Dendritic cell treated with granulocyte-macrophage colony-stimulating factor and Interleukin-4, amounts not matched to agents 40 ng/mL and 50 ng/mL, for 4 days (primary cell): ENCODE data around the gene LSM5.
"Not testable (repeated sequence)": the region's sequence is repeated elsewhere in the genome, so short reads cannot be mapped to it uniquely, and the experiment has no call there.

ENCODE experiments used
- H3K27ac Mint-ChIP-seq: one replicate; pipeline ENCODE4 v1.8.0; 2022; ENCODE audit warnings: mild to moderate bottlenecking, mixed read lengths
- H3K27me3 Mint-ChIP-seq: one replicate; pipeline ENCODE4 v1.8.0; 2022; ENCODE audit warnings: mild to moderate bottlenecking, mixed read lengths
- H3K36me3 Mint-ChIP-seq: one replicate; pipeline ENCODE4 v1.8.0; 2022; ENCODE audit warnings: low read depth, mixed read lengths
- H3K4me1 Mint-ChIP-seq: one replicate; pipeline ENCODE4 v1.8.0; 2022; ENCODE audit warnings: low read depth, mixed read lengths
- H3K4me3 Mint-ChIP-seq: one replicate; pipeline ENCODE4 v1.8.0; 2022; ENCODE audit warnings: mild to moderate bottlenecking, moderate library complexity, mixed read lengths
- H3K9me3 Mint-ChIP-seq: one replicate; pipeline ENCODE4 v1.8.0; 2022; ENCODE audit warnings: mixed read lengths
- intact Hi-C: fragments of 100-400 bp; cut with micrococcal nuclease; formaldehyde crosslinking; loops from one replicate; pipeline ENCODE4 v1.15.0; 2022

Gene LSM5

DNA sequence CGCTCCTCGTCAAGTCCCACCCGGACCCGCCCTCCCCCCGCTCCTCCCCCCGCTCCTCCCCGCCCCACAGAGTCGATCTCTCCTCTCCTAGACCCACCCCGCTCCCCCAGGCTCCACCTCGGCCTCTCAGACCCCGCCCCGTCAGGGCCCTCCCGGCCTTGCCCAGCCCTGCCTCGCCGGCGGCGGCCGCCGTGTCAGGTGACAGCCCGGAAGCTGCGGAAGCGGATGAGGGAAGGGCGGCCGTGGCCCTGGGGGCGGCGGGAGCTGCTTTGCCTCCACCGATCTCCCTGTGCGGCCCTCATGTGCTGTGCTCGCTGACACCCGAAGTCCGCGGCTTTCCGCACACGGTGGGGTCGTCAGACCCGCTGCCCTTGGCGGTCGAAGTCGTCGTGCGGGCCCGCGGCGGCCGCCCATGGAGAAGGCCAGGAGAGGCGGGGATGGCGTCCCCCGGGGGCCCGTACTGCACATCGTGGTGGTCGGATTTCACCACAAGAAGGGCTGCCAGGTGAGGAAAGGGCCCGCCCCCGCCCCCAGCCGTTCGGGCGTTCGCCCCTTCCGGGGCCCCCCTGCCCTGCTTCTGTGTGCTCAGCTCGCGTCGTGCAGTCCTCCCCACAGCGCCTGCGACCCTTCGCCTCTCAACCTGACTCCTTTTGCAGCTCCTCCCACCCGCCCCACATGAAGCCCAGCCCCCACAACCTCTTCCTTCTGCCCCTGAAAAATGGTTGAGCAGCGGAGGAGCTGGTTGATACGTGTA lies 5.3 kb upstream of the LSM5 start, which contains the start of gene AVL9:
AVL9 (plus strand) TSS at position 192 of the 754 bp plus-strand sequence; CDS start at position 413, 221 bp downstream.
- H3K9me3 Mint-ChIP-seq, result no peaks in the 10 kb centered on the region
- H3K27me3 Mint-ChIP-seq, result no peaks in the 10 kb centered on the region
- H3K27ac Mint-ChIP-seq, result peak within 1 kb of the TSS; percentile 99
- peak within 1 kb of the TSS; percentile 95 for H3K4me3 Mint-ChIP-seq
- intact Hi-C loops, result loop anchor here (10.0 kb wide), 2 partner anchors 569 to 609 kb away; partner anchors contain the start of genes NT5C3A and RP9
- H3K36me3 Mint-ChIP-seq, result peaks cover 41% of the 10 kb centered on the region
- H3K4me1 Mint-ChIP-seq, result peaks cover 22% of the 10 kb centered on the region

DNA sequence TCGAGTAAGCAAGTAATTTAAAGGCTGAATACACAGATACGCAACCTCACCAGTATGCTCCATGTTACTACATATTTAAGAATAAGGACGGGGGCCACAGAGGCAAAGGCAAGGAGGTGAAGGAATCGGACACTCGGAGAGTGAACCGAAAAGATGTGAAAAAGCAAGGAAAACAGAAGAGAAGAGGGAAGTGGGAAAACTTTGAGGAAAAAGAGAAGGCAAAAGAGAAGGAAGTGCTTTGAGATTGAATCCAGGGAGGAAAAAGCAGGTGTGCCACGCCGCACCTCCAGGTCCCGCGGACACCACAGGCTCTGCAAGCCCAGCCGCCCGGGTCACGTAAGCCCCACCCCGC lies 4.7 kb upstream of the LSM5 start:
- Mint-ChIP-seq H3K4me1 (peaks cover 20% of the 10 kb centered on the region), H3K9me3 (no peaks in the 10 kb centered on the region)
- intact Hi-C loops, result loop anchor here (5.0 to 10.0 kb wide), 4 partner anchors 197 to 610 kb away; partner anchors contain the start of genes KBTBD2, NT5C3A and RP9

DNA sequence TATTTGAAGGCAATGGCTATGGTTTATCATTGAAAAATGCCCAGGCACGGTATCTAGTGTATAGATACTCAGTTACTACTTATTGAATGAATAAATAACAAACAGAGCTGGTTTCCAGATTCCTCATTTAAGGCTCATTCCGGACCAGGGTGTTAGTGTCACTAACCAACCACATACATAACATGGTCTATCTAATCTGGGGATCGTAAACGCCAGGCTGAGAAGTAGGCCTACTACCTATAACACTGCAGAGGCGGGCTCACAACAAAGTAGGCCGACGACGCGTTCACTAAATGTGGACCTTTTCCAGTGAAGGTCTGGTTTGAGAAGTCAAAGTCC lies 423 bp downstream of the LSM5 start:
- Mint-ChIP-seq H3K27ac (peak overlapping the region; percentile 95), H3K4me3 (peak overlapping the region; percentile 88), H3K27me3 (no peaks in the 10 kb centered on the region), H3K36me3 (peaks cover 42% of the 10 kb centered on the region), H3K9me3 (no peaks in the 10 kb centered on the region), H3K4me1 (peaks cover 5% of the 10 kb centered on the region)
- intact Hi-C loops, result loop anchor here (2.0 to 10.0 kb wide), 5 partner anchors 75 to 615 kb away; partner anchors contain the start of genes KBTBD2, NT5C3A and RP9

More for the DNA sequence above, 4.7 kb upstream of the LSM5 start:
- no peaks in the 10 kb centered on the region for H3K27me3 Mint-ChIP-seq
- H3K27ac Mint-ChIP-seq, result peak overlapping the region; percentile 99
- peaks cover 44% of the 10 kb centered on the region for H3K36me3 Mint-ChIP-seq
- H3K4me3 Mint-ChIP-seq, result peak overlapping the region; percentile 86

GRCh38 chr7:32481921-32482320 lies 8.3 kb downstream of the LSM5 start:
- no peaks in the 10 kb centered on the region for H3K9me3 Mint-ChIP-seq
- peaks cover 18% of the 10 kb centered on the region for H3K36me3 Mint-ChIP-seq
- no peaks in the 10 kb centered on the region for H3K4me1 Mint-ChIP-seq
- intact Hi-C loops, result no loop called here
- no peak overlapping the region for H3K27ac Mint-ChIP-seq
- H3K4me3 Mint-ChIP-seq, result no peak overlapping the region
- peaks cover 1% of the 10 kb centered on the region for H3K27me3 Mint-ChIP-seq

GRCh38 chr7:32481176-32481575 lies 9.0 kb downstream of the LSM5 start:
- intact Hi-C loops, result no loop called here
- Mint-ChIP-seq H3K4me3 (no peak overlapping the region), H3K4me1 (no peaks in the 10 kb centered on the region), H3K27ac (no peak overlapping the region), H3K36me3 (peaks cover 12% of the 10 kb centered on the region), H3K9me3 (no peaks in the 10 kb centered on the region), H3K27me3 (peaks cover 1% of the 10 kb centered on the region)

DNA sequence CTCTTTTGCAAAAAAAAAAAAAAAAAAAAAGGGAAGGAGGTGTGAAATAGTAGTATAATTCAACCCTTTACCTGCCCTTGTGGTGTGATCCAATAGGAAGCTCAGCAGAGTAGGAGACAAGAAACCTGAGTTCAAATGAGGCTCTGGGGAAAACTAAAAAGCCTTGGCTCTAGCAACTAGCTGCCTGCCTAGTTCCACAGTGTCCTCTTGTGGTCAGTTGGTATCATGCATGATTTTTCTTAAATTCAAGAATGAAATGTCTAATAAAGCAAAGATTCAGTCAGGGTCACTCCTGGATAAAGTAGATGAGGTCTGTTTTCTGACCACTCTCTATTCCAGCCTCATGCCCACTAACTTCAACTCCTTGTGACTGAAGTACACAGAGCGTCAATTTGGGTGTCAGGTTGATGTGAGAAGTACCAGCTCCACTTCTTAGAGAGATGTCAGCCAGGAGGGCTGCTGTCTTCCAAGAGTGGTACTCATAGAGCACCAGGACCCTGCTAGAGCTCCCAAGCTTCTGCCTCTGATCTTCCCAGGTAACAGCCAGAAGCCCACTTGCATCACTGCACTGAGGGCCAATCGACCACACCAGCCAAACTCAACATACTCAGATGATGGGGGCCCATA lies 10.5 kb downstream of the LSM5 start:
- intact Hi-C loops, result loop anchor here (2.0 kb wide), 2 partner anchors 269 to 735 kb away; no protein-coding TSS in a partner anchor
- Mint-ChIP-seq H3K27ac (no peak overlapping the region), H3K36me3 (no peaks in the 10 kb centered on the region)

GRCh38 chr7:32477649-32477980 lies 12.6 kb downstream of the LSM5 start:
- Mint-ChIP-seq H3K27ac (no peak overlapping the region), H3K4me1 (no peaks in the 10 kb centered on the region), H3K36me3 (no peaks in the 10 kb centered on the region), H3K9me3 (no peaks in the 10 kb centered on the region), H3K27me3 (peaks cover 1% of the 10 kb centered on the region), H3K4me3 (no peak overlapping the region)
- intact Hi-C loops, result no loop called here

More for the DNA sequence above, 10.5 kb downstream of the LSM5 start:
- no peaks in the 10 kb centered on the region for H3K4me1 Mint-ChIP-seq
- H3K27me3 Mint-ChIP-seq, result peaks cover 1% of the 10 kb centered on the region
- H3K9me3 Mint-ChIP-seq, result no peaks in the 10 kb centered on the region
- H3K4me3 Mint-ChIP-seq, result no peak overlapping the region

- no peaks in the 10 kb centered on the region for H3K4me1 Mint-ChIP-seq
- no peaks in the 10 kb centered on the region for H3K36me3 Mint-ChIP-seq
- H3K4me3 Mint-ChIP-seq, result no peak overlapping the region
- H3K9me3 Mint-ChIP-seq, result no peaks in the 10 kb centered on the region
- intact Hi-C loops, result no loop called here
- H3K27me3 Mint-ChIP-seq, result peaks cover 1% of the 10 kb centered on the region
- H3K27ac Mint-ChIP-seq, result no peak overlapping the region
These were observed 13.1 kb downstream of the LSM5 start for GRCh38 chr7:32476816-32477648.

DNA sequence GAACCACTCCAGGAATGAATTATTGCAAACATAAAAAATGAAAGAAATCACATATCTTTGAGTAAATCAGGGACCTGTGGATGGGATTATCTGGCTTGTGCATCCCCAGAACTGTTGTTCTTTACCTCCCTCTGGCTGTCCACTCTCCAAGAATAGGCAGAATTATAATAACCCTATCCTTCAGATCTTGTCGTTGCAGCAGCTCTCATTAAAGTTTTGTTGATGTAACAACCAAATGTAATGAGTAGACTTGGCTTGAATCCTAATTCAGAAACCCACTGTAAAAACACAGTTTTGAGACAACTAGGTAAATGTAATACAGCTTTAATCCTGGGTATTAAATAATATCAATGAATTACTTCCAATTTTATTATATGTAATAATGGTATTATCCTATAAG lies 16.2 kb downstream of the LSM5 start:
- Mint-ChIP-seq H3K27ac (no peak overlapping the region), H3K36me3 (no peaks in the 10 kb centered on the region), H3K4me1 (no peaks in the 10 kb centered on the region), H3K9me3 (no peaks in the 10 kb centered on the region), H3K27me3 (peaks cover 1% of the 10 kb centered on the region), H3K4me3 (no peak overlapping the region)
- intact Hi-C loops, result no loop called here

DNA sequence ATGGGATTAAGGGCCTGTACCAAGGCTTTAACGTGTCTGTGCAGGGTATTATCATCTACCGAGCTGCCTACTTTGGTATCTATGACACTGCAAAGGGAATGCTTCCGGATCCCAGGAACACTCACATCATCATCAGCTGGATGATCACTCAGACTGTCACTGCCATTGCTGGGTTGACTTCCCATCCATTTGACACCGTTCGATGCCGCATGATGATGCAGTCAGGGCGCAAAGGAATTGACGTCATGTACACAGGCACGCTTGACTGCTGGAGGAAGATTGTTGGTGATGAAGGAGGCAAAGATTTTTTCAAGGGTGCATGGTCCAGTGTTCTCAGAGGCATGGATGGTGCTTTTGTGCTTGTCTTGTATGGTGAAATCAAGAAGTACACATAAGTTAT lies 18.2 kb downstream of the LSM5 start:
- Mint-ChIP-seq H3K36me3 (no peaks in the 10 kb centered on the region), H3K4me1 (no peaks in the 10 kb centered on the region), H3K9me3 (no peaks in the 10 kb centered on the region), H3K4me3 (no peak overlapping the region), H3K27me3 (peaks cover under 1% of the 10 kb centered on the region), H3K27ac (no peak overlapping the region)
- intact Hi-C loops, result no loop called here

GRCh38 chr7:32470871-32471270 lies 19.3 kb downstream of the LSM5 start:
- no peaks in the 10 kb centered on the region for H3K9me3 Mint-ChIP-seq
- no peak overlapping the region for H3K4me3 Mint-ChIP-seq
- no peaks in the 10 kb centered on the region for H3K36me3 Mint-ChIP-seq
- intact Hi-C loops, result no loop called here
- no peaks in the 10 kb centered on the region for H3K4me1 Mint-ChIP-seq
- no peak overlapping the region for H3K27ac Mint-ChIP-seq
- no peaks in the 10 kb centered on the region for H3K27me3 Mint-ChIP-seq

GRCh38 chr7:32470004-32470403 lies 20.2 kb downstream of the LSM5 start:
- H3K27me3 Mint-ChIP-seq, H3K4me1 Mint-ChIP-seq, H3K4me3 Mint-ChIP-seq, intact Hi-C loops, H3K36me3 Mint-ChIP-seq, H3K9me3 Mint-ChIP-seq, H3K27ac Mint-ChIP-seq: not testable (repeated sequence)

DNA sequence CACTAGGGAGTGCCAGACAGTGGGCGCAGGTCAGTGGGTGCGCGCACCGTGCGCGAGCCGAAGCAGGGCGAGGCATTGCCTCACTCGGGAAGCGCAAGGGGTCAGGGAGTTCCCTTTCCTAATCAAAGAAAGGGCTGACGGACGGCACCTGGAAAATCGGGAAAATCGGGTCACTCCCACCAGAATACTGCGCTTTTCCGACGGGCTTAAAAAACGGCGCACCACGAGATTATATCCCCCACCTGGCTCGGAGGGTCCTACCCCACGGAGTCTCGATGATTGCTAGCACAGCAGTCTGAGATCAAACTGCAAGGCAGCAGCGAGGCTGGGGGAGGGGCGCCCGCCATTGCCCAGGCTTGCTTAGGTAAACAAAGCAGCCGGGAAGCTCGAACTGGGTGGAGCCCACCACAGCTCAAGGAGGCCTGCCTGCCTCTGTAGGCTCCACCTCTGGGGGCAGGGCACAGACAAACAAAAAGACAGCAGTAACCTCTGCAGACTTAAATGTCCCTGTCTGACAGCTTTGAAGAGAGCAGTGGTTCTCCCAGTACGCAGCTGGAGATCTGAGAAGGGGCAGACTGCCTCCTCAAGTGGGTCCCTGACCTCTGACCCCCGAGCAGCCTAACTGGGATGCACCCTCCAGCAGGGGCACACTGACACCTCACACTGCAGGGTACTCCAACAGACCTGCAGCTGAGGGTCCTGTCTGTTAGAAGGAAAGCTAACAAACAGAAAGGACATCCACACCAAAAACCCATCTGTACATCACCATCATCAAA lies 25.4 kb downstream of the LSM5 start:
- H3K36me3 Mint-ChIP-seq, H3K27me3 Mint-ChIP-seq, H3K4me3 Mint-ChIP-seq, H3K9me3 Mint-ChIP-seq, H3K4me1 Mint-ChIP-seq, intact Hi-C loops, H3K27ac Mint-ChIP-seq: not testable (repeated sequence)
